Measurements from ENCODE around the gene ADPRS. TPM values are rescaled to one million over a fixed set of nuclear protein-coding genes. Genes with fewer than 3 reads are reported as not detected.

The ADPRS gene
- total RNA-seq, 4 donors from 2014 or later = 40.5 to 68.5 (median 51.9) TPM

GRCh38 chr1:36084497-36085115, 4.1 kb upstream of the ADPRS start:
- Histone ChIP-seq H3K36me3 (no peaks in the 10 kb centered on the region), H3K27ac (no peak overlapping the region)
- whole genome bisulfite sequencing = 59% methylated on average over 19 of the region's 19 CpGs

GRCh38 chr1:36085126-36085525, 3.6 kb upstream of the ADPRS start:
- Histone ChIP-seq H3K4me1 (peaks cover 31% of the 10 kb centered on the region), H3K27me3 (no peaks in the 10 kb centered on the region), H3K9me3 (no peaks in the 10 kb centered on the region), H3K27ac (no peak overlapping the region), H3K4me3 (no peak overlapping the region), H3K36me3 (no peaks in the 10 kb centered on the region)
- WGBS = 78% methylated on average over 9 of the region's 9 CpGs
- DNase-seq (ENCODE audit: low spot score in 2 of 2) = no peak
- TF ChIP-seq POLR2AphosphoS5 (IDR thresholded peaks at IDR 0.05) = no peak
- TF ChIP-seq CTCF (IDR thresholded peaks at IDR 0.05) = no peak
- no peak for TF ChIP-seq EP300 (IDR thresholded peaks at IDR 0.05)
- TF ChIP-seq POLR2A (IDR thresholded peaks at IDR 0.05) = no peak

More at GRCh38 chr1:36084497-36085115, 4.1 kb upstream of the ADPRS start:
- H3K9me3 ChIP-seq = no peaks in the 10 kb centered on the region
- peaks cover 25% of the 10 kb centered on the region for H3K4me1 ChIP-seq
- DNase-seq (ENCODE audit: low spot score in 2 of 2) = no peak
- peak overlapping the region; percentile 59 for H3K4me3 ChIP-seq
- TF ChIP-seq POLR2AphosphoS5 (IDR thresholded peaks at IDR 0.05) = no peak
- no peak for TF ChIP-seq CTCF (IDR thresholded peaks at IDR 0.05)
- no peak for TF ChIP-seq POLR2A (IDR thresholded peaks at IDR 0.05)
- TF ChIP-seq EP300 (IDR thresholded peaks at IDR 0.05) = no peak
- no peaks in the 10 kb centered on the region for H3K27me3 ChIP-seq

GRCh38 chr1:36085686-36086526, 2.8 kb upstream of the ADPRS start:
- WGBS = 91% methylated on average over 29 of the region's 29 CpGs
- H3K27ac ChIP-seq = no peak overlapping the region
- H3K4me1 ChIP-seq = peaks cover 36% of the 10 kb centered on the region
- no peak for TF ChIP-seq CTCF (IDR thresholded peaks at IDR 0.05)
- TF ChIP-seq POLR2A (IDR thresholded peaks at IDR 0.05) = no peak
- TF ChIP-seq POLR2AphosphoS5 (IDR thresholded peaks at IDR 0.05) = no peak
- TF ChIP-seq EP300 (IDR thresholded peaks at IDR 0.05) = no peak
- no peak overlapping the region for H3K4me3 ChIP-seq
- H3K36me3 ChIP-seq = no peaks in the 10 kb centered on the region
- H3K27me3 ChIP-seq = no peaks in the 10 kb centered on the region
- DNase-seq (ENCODE audit: low spot score in 2 of 2) = no peak
- no peaks in the 10 kb centered on the region for H3K9me3 ChIP-seq

- no peaks in the 10 kb centered on the region for H3K27me3 ChIP-seq
- peaks cover 38% of the 10 kb centered on the region for H3K4me1 ChIP-seq
- TF ChIP-seq EP300 (IDR thresholded peaks at IDR 0.05) (no peak), POLR2AphosphoS5 (IDR thresholded peaks at IDR 0.05) (no peak), CTCF (IDR thresholded peaks at IDR 0.05) (no peak)
- H3K36me3 ChIP-seq = peaks cover 3% of the 10 kb centered on the region
- DNase-seq (ENCODE audit: low spot score in 2 of 2) = peak in 1 of 2 donors; percentile 40
- no peaks in the 10 kb centered on the region for H3K9me3 ChIP-seq
- no peak overlapping the region for H3K27ac ChIP-seq
- WGBS = 83% methylated on average over 12 of the region's 12 CpGs
- no peak overlapping the region for H3K4me3 ChIP-seq
These were observed 2.0 kb upstream of the ADPRS start for GRCh38 chr1:36086529-36087232.

Measured in suprapubic skin (tissue), 4 donors.